Karpas-422 (cell line): ENCODE measurements around the gene PDE8B. TPM values are rescaled to one million over a fixed set of nuclear protein-coding genes. Genes with fewer than 3 reads are reported as not detected.

Experiments used
- DNase-seq: peaks from one replicate; pipeline ENCODE4 v3.0.0-alpha.2; 2015
- H2AFZ ChIP-seq: fragments of 200-600 bp; sonication (generic); 2 replicates; pipeline ENCODE4 v1.6.1; 2014; ENCODE audit warnings: antibody characterized with exemption, low read length, mixed read lengths
- H3K27ac ChIP-seq: fragments of 200-600 bp; sonication (generic); 2 replicates; pipeline ENCODE4 v1.5.1; 2014; ENCODE audit warnings: mild to moderate bottlenecking, low read length, moderate library complexity
- H3K27me3 ChIP-seq: fragments of 200-600 bp; sonication (generic); 2 replicates; pipeline ENCODE4 v1.6.1; 2014; ENCODE audit warnings: low read length, mixed read lengths
- H3K36me3 ChIP-seq: fragments of 200-600 bp; sonication (generic); 2 replicates; pipeline ENCODE4 v1.6.1; 2014; ENCODE audit warnings: low read length, mixed read lengths; ENCODE audit not compliant: insufficient read depth
- H3K4me1 ChIP-seq: fragments of 200-600 bp; sonication (generic); 2 replicates; pipeline ENCODE4 v1.6.1; 2014; ENCODE audit warnings: mild to moderate bottlenecking, low read length, mixed read lengths
- H3K4me2 ChIP-seq: fragments of 200-600 bp; sonication (generic); 2 replicates; pipeline ENCODE4 v1.6.1; 2014; ENCODE audit warnings: low read length, low read depth, mild to moderate bottlenecking; ENCODE audit not compliant: poor library complexity, severe bottlenecking
- H3K4me3 ChIP-seq: fragments of 200-600 bp; sonication (generic); 2 replicates; pipeline ENCODE4 v1.5.1; 2014; ENCODE audit warnings: mild to moderate bottlenecking, antibody characterized with exemption, low read length, mixed read lengths
- H3K79me2 ChIP-seq: fragments of 200-600 bp; sonication (generic); 2 replicates; pipeline ENCODE4 v1.6.1; 2014; ENCODE audit warnings: mild to moderate bottlenecking, low read length, mixed read lengths
- H3K9ac ChIP-seq: fragments of 200-600 bp; sonication (generic); 2 replicates; pipeline ENCODE4 v1.6.0; 2014; ENCODE audit warnings: low read length
- H3K9me2 ChIP-seq: fragments of 200-600 bp; sonication (generic), shearing (Covaris generic); replicated peaks from 2 replicates; pipeline ENCODE4 v1.6.0; 2014; ENCODE audit warnings: mild to moderate bottlenecking, low read length, moderate library complexity; ENCODE audit not compliant: insufficient read depth
- H3K9me3 ChIP-seq: fragments of 300-700, 200-600 bp; sonication (generic); 2 replicates; pipeline ENCODE4 v1.6.1; 2014; ENCODE audit warnings: low read length, mixed read lengths
- H4K20me1 ChIP-seq: fragments of 200-600 bp; sonication (generic); 2 replicates; pipeline ENCODE4 v1.6.1; 2014; ENCODE audit warnings: mild to moderate bottlenecking, antibody characterized with exemption, low read length, low read depth; ENCODE audit not compliant: insufficient read depth
- total RNA-seq: library from RNA; depleted of rRNA; stranded (reverse); fragments of >200 nt; shearing (Covaris generic); gene quantifications from 2 replicates; pipeline ENCODE4 v1.2.3, GENCODE V29; 2014; ENCODE audit warnings: low replicate concordance

The PDE8B gene
- total RNA-seq, 1 experiment from 2014 or later = 0.15 TPM

DNA sequence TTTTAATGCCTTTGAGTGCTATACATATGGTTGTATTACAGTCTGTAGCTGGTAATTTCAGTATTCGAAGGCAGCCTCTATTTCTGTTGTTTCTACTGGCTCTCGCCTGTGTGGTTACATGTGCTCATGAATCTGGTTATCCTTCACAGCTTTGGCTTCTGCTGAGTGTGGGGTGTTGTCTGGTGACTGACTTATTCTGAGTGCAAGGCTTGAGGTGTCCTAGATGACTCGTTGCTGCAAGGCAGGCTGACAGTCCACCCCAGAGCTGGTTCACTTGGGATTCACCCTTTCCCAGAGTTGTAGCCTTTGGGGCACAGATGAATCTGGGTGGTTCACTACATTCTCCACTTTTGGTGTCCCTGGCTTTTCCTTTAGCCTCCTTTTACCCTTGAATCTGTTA is 41.4 kb downstream of the PDE8B start:
- Histone ChIP-seq H3K9me3 (no peaks in the 10 kb centered on the region), H3K36me3 (no peaks in the 10 kb centered on the region), H2AFZ (no peak overlapping the region), H3K79me2 (no peaks in the 10 kb centered on the region), H3K27ac (no peak overlapping the region), H3K27me3 (no peaks in the 10 kb centered on the region; the same call in 1 of the 2 replicates), H3K9ac (no peak overlapping the region), H3K9me2 (no peaks in the 10 kb centered on the region), H3K4me2 (no peak overlapping the region), H4K20me1 (no peaks in the 10 kb centered on the region), H3K4me3 (no peak overlapping the region), H3K4me1 (no peaks in the 10 kb centered on the region)
- DNase-seq = no peak

- Histone ChIP-seq H3K4me1 (no peaks in the 10 kb centered on the region), H3K9me2 (no peaks in the 10 kb centered on the region), H3K27me3 (no peaks in the 10 kb centered on the region; the same call in 1 of the 2 replicates), H3K36me3 (no peaks in the 10 kb centered on the region), H3K9ac (no peak overlapping the region), H3K9me3 (no peaks in the 10 kb centered on the region), H4K20me1 (no peaks in the 10 kb centered on the region), H2AFZ (no peak overlapping the region), H3K79me2 (no peaks in the 10 kb centered on the region), H3K4me2 (no peak overlapping the region), H3K4me3 (no peak overlapping the region), H3K27ac (no peak overlapping the region)
- DNase-seq = no peak
Measured at GRCh38 chr5:77255617-77256016, 45.1 kb downstream of the PDE8B start.

DNA sequence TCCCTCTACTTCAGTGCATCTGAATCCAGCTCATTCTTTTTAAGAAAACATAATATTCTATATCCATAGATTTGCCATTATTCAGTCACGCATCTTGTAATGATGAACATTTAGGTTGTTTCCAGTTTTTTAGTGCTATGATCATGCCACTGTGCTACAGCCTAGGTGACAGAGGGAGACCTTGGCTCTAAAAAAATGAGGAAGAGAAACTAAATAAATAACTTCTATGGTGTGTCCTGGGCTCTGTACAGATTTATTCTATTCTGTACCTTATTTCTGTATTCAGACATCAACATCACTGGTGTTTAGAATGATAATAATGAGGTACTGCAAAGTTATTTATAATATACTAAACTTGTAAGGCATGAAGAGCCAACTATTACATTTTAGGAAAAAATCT is 45.9 kb downstream of the PDE8B start:
- H3K27me3 ChIP-seq = no peaks in the 10 kb centered on the region; the same call in 1 of the 2 replicates
- no peak overlapping the region for H3K27ac ChIP-seq
- no peaks in the 10 kb centered on the region for H3K9me2 ChIP-seq
- no peak overlapping the region for H3K4me2 ChIP-seq
- H3K4me3 ChIP-seq = no peak overlapping the region
- no peak overlapping the region for H2AFZ ChIP-seq
- H3K9ac ChIP-seq = no peak overlapping the region
- no peaks in the 10 kb centered on the region for H3K9me3 ChIP-seq
- no peak for DNase-seq
- no peaks in the 10 kb centered on the region for H3K4me1 ChIP-seq
- no peaks in the 10 kb centered on the region for H3K79me2 ChIP-seq
- no peaks in the 10 kb centered on the region for H4K20me1 ChIP-seq
- no peaks in the 10 kb centered on the region for H3K36me3 ChIP-seq

GRCh38 chr5:77258652-77259051 is 48.2 kb downstream of the PDE8B start:
- Histone ChIP-seq H3K79me2 (no peaks in the 10 kb centered on the region), H4K20me1 (no peaks in the 10 kb centered on the region), H3K27me3 (no peaks in the 10 kb centered on the region; the same call in 1 of the 2 replicates), H3K4me3 (no peak overlapping the region), H3K9me2 (no peaks in the 10 kb centered on the region), H3K4me1 (no peaks in the 10 kb centered on the region), H3K36me3 (no peaks in the 10 kb centered on the region), H2AFZ (no peak overlapping the region), H3K9me3 (no peaks in the 10 kb centered on the region), H3K9ac (no peak overlapping the region), H3K4me2 (no peak overlapping the region), H3K27ac (no peak overlapping the region)
- DNase-seq = no peak

GRCh38 chr5:77259476-77259875 is 49.0 kb downstream of the PDE8B start:
- no peak overlapping the region for H3K4me3 ChIP-seq
- no peaks in the 10 kb centered on the region; the same call in 1 of the 2 replicates for H3K27me3 ChIP-seq
- H3K27ac ChIP-seq = no peak overlapping the region
- no peaks in the 10 kb centered on the region for H3K4me1 ChIP-seq
- no peaks in the 10 kb centered on the region for H4K20me1 ChIP-seq
- H3K79me2 ChIP-seq = no peaks in the 10 kb centered on the region
- H3K4me2 ChIP-seq = no peak overlapping the region
- H3K9me2 ChIP-seq = no peaks in the 10 kb centered on the region
- no peaks in the 10 kb centered on the region for H3K36me3 ChIP-seq
- no peak for DNase-seq
- H3K9me3 ChIP-seq = no peaks in the 10 kb centered on the region
- no peak overlapping the region for H3K9ac ChIP-seq
- no peak overlapping the region for H2AFZ ChIP-seq

GRCh38 chr5:77262697-77263096 is 52.2 kb downstream of the PDE8B start:
- no peaks in the 10 kb centered on the region for H3K9me3 ChIP-seq
- no peak overlapping the region for H3K9ac ChIP-seq
- H3K4me1 ChIP-seq = no peaks in the 10 kb centered on the region
- H3K4me3 ChIP-seq = no peak overlapping the region
- no peaks in the 10 kb centered on the region for H4K20me1 ChIP-seq
- H3K9me2 ChIP-seq = no peaks in the 10 kb centered on the region
- no peaks in the 10 kb centered on the region for H3K79me2 ChIP-seq
- no peak overlapping the region for H3K27ac ChIP-seq
- no peaks in the 10 kb centered on the region for H3K36me3 ChIP-seq
- DNase-seq = no peak
- no peaks in the 10 kb centered on the region for H3K27me3 ChIP-seq
- no peak overlapping the region for H2AFZ ChIP-seq
- no peak overlapping the region for H3K4me2 ChIP-seq

DNA sequence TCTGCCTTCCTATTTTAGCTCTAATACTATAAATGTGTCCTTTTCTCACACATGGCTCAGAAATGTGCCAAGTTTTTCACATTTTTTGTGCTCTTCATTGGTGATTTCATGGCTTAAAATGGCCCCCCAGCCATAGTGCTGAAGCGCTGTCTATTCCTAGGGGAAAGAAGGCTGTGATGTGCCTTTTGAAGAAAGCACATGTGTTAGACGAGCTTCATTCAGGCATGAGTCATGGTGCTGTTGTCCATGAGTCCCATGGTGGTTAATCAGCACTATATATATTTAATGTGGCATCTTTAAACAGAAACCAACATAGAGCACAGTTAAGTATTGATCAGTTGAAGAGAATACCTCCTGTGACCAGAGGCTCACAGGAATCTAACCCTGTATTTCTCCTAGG is 55.8 kb downstream of the PDE8B start:
- Histone ChIP-seq H3K4me3 (no peak overlapping the region), H2AFZ (no peak overlapping the region), H3K79me2 (no peaks in the 10 kb centered on the region), H3K4me1 (no peaks in the 10 kb centered on the region), H3K9me3 (no peaks in the 10 kb centered on the region), H3K36me3 (no peaks in the 10 kb centered on the region), H3K9ac (no peak overlapping the region), H3K27me3 (no peaks in the 10 kb centered on the region), H4K20me1 (no peaks in the 10 kb centered on the region), H3K27ac (no peak overlapping the region), H3K4me2 (no peak overlapping the region), H3K9me2 (no peaks in the 10 kb centered on the region)
- DNase-seq = no peak

GRCh38 chr5:77267496-77267895 is 57.0 kb downstream of the PDE8B start:
- H3K27ac ChIP-seq = no peak overlapping the region
- H3K36me3 ChIP-seq = no peaks in the 10 kb centered on the region
- H3K9me2 ChIP-seq = no peaks in the 10 kb centered on the region
- no peaks in the 10 kb centered on the region for H3K27me3 ChIP-seq
- no peak overlapping the region for H3K4me3 ChIP-seq
- no peak overlapping the region for H3K9ac ChIP-seq
- no peak overlapping the region for H2AFZ ChIP-seq
- no peak overlapping the region for H3K4me2 ChIP-seq
- no peaks in the 10 kb centered on the region for H3K4me1 ChIP-seq
- no peak for DNase-seq
- no peaks in the 10 kb centered on the region for H3K9me3 ChIP-seq
- no peaks in the 10 kb centered on the region for H3K79me2 ChIP-seq
- H4K20me1 ChIP-seq = no peaks in the 10 kb centered on the region

GRCh38 chr5:77272206-77272605 is 61.7 kb downstream of the PDE8B start:
- Histone ChIP-seq H3K27me3 (no peaks in the 10 kb centered on the region), H3K4me2 (no peak overlapping the region), H3K4me3 (no peak overlapping the region), H3K9me2 (no peaks in the 10 kb centered on the region), H3K27ac (no peak overlapping the region), H4K20me1 (no peaks in the 10 kb centered on the region), H3K79me2 (no peaks in the 10 kb centered on the region), H3K9ac (no peak overlapping the region), H2AFZ (no peak overlapping the region), H3K9me3 (no peaks in the 10 kb centered on the region), H3K4me1 (no peaks in the 10 kb centered on the region), H3K36me3 (no peaks in the 10 kb centered on the region)
- no peak for DNase-seq
